NCI-H1105 (cell line): ENCODE data around the gene GBGT1.

Experiments used
- DNase-seq: peaks from one replicate; lab custom pipeline; 2025; lab: John Stamatoyannopoulos, UW

Gene GBGT1

DNA sequence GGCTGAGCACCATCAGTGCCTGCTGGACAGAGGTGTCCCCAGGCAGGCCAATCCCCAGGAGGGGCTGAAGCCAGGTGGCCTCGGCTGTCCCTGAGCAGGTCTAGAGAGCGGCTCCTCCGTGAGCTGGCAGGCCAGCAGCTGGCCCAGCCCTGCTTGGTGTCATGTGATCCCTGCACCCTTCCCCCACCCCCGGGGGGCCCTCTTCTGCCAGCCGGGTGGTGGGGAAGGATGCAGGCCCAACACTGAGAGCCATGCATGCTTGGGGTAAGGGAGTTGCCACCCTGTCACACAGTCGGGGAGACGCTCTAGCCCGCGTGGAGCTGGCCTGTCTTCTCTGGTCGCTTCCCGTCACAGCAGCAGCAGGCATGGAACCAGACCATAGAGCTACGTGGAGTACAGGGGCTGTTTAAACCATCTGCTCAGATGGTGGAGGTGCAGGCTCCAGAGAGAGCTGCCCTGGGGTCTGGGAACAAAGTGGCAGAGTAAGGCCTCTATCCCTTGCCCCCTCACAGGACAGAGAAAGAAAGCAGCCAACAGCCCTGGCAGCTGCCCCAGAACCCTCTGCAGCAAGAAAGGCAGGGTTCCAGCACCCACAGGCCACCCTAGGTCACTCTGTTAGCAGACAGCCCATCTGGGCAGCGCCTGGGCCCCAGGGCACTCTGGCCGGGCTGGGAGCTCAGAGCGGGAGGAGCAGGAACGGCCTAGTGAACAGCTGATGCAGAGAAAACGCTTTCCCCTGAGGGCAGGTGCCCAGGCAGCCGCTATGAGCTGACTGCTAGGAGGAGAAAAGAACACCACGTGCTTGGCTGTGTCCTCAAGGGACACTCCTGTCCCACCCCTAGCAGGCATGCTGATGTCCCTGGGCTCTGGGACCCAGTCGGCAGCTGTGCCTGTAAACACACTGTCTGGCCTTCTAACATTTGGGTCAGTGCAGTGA, 49.5 kb downstream of the GBGT1 start:
- DNase-seq, result no peak

DNA sequence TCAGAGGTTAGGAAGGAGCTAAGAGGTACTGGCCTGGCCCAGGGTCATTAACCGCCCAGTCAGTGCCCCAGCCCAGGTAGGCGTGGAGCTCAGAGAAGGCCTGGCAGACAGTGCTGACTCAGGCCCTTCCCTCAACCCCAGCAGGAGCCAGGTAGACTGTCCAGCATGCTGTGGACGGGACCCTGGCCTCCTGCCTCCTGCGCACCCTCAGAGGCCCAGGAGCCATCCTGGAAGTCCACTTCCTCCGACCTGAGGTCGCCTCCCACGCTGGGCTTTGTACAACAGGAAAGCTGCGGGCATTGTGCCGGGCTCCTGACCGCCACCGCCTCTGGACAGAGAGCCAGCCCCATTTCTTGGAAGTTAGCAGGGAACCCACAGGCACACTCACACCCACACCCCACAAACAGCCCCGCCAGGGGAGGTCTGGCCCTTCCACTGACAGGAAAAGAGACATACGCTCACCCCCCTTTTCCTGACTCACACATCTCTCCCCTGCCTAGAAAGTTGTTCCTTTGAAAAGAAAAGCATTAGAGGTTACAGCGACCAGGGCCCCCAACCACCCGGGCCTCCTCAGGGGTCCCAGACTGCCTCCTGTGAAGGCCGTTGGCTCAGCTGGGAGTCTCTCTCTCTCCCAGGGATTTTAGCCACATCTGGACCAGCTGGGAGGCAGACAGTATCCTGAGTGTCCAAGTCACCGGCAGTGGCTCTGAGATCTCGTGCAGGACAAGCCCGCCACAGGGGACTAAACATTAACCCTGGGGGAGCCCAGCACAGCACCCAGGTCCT, 50.4 kb downstream of the GBGT1 start:
- no peak for DNase-seq

DNA sequence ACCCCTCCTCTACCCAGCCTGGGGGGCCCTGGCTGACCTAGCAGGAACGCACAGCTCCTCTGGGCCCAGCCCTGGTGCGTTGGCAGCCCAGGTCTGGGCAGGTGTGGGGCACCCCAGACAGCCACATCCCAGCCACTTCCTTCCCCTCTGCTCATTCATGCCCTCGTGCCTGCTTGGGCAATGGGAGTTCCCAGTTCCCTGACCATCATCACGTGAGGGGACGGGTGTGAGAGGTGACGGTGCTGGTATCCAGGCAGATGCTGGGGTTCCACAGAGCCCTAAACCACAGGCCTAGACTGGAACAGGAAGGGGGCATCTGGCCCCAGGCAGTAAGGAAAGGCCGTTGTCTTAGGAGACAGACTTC, 51.1 kb downstream of the GBGT1 start:
- no peak for DNase-seq

DNA sequence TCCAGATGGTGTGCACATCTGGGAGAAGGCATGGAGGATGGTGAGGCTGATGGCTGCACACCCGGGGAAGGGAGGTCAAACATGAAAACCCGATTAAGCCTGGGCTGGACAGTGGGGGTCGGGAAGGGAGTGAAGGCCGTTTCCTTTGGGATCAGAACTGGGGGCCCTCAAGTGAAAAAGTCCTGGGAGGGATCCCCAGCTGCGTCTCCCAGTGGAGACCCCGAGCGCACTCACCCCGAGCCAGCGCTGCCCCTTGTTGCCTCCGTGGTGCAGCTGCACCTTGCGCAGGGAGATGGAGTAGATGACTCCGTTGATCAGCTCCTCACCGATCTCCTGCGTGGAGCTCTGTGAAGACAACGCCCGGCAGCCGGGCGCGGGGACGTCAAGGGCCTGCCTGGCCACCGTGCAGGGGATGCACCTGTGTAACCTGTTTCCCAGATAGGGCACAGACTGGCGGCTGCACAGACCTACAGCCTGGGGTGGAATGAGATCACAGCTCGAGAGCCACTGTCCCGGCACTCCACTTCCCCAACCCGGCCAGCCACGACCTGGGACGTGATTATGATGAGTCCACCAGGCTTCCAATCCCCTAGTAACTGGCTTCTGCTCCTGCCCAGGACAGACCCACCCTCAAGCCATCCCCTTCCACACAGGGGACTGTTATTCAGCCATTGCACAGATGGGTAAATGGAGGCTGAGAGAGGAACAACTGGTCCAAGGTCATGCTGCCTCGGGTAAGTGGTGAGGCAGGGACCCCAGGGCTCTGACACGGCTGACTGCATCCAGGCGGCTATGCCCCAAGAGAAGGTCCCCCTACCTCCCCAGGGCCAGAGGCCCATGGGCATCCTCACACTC, 51.7 kb downstream of the GBGT1 start:
- DNase-seq, result no peak

DNA sequence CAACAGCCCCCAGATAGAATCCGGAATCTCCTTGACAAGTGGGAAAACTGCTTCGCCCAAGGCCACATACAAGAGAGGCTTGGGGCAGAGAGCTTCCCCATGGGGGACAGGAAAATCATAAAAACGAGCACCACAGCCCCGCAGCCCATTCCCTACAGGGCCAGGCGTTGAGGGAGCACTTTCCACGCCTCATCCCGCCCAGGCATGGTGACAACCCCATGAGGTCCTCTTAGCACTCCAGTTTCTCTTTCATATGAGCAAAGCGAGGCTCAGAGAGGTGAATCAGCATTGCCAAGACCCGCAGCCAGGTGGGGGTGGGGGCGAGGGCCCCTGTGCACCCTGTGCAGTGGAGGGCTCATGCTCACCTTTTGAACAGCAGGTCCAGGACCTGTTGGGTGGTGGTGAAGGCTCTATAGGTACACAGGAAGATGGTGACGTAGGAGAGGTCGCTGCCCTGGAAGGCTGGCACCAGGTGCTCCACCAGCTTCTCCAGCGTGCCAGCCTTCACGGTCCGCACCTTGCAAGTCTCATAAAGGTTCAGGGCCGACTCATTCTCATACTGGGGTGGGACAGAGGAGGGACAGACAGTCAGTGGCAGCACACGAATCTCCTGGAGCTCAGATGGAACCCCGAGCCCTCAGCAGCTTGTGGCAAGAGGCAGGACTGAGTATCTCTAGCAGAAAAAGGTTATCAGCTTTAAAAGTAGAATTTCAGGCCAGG, 53.6 kb downstream of the GBGT1 start:
- no peak for DNase-seq

DNA sequence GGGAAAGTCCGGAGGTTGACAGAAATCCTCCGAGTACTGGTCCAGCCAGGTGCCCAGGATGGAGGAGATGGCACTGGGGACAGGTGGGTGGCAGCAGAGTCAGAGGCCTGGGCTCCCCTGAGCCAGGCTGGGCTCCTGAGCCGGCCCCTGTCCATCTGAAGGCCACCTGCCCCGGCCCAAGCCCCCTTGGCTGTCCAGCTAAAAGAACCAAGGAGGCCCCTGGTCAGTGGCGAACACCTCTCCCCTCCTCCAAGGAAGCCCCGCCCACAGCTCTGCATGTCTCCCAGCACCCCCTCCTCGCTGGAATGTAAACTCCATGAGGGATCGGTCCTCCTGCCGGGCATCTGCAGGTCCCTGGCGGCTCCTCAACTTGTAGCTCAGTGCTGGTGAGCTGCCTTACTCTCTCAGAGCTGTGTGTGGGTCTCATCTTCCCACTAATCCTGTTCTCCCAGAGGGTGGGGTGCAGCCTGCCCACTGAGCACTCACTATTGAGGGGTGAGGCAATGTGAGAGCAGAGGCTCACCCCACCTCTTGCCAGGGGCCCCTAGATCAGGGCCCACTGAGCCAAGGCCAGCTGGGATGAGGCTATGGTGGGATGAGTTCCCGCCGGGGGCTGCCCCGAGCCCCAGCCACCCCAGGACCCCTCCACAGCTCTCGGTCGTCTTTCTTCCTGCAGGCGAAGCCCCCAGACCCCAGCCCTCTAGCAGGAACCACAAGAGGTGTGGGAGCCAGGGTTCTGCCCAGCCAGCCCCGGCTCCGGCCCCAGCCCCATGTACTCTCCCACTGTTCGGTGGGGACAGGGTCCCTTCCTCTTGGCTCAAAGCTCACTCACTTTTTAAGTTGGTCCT, 54.7 kb downstream of the GBGT1 start:
- DNase-seq, result no peak

DNA sequence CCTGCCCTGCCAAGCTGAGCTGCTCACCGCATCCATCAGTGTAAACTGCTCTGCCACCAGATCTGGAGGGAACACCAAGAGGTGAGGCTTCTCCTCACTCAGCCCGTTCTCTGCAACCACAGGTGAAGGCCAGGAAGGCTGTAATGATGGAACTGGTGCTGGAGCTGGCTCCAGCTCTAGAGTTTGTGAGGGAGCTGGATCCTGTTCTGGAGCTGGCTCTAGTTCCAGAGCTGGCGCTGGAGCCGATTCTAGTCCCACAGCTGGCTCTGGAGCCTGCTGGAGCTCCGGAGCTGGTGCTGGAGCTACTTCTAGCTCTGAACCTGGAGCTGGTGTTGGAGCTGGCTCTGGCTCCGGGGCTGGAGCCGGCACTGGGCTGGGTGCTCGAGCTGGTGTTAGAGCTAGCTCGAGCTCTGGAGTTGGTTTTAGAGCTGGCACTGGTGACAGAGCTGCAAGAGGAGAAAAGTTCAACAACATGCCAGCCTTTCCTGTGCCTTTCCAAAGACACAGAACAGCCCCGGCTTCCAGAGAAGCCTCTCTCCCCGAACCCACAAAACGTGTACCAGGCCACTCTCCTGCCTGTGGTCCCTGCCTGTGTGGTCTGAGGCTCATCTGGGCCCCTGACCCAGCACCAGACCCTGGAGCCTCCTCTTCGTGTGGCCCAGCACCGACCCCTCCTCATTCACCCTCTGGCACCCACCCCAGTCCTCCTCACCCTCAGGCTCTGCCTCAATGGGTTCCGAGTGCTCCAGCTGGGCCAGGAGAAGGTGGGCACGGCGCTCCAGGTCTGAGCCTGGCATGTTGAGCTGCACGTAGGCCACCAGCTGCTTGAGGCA, 55.5 kb downstream of the GBGT1 start:
- no peak for DNase-seq

DNA sequence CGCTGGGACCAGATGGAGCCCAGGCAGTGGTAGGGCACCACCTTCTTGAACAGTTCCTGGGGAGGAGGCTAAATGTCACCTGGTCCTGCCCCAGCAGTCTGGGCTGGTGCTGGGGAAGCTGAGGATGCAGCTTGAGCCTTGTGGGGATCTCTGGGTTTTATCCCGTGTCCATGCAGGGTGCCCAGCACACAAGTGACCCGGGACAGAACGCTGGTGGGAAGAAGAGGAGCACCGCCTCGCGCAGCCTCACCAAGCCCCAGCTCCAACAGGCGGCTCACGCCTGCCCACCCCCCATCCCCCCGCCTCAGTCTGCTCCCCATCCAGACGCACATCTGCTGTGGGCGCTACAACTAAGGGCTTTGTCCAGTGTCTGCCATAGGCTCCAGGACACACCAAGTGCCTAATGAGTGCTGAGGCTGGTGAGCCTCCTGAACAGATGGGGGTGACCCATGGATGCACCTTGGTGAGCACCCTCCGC, 56.4 kb downstream of the GBGT1 start:
- no peak for DNase-seq

DNA sequence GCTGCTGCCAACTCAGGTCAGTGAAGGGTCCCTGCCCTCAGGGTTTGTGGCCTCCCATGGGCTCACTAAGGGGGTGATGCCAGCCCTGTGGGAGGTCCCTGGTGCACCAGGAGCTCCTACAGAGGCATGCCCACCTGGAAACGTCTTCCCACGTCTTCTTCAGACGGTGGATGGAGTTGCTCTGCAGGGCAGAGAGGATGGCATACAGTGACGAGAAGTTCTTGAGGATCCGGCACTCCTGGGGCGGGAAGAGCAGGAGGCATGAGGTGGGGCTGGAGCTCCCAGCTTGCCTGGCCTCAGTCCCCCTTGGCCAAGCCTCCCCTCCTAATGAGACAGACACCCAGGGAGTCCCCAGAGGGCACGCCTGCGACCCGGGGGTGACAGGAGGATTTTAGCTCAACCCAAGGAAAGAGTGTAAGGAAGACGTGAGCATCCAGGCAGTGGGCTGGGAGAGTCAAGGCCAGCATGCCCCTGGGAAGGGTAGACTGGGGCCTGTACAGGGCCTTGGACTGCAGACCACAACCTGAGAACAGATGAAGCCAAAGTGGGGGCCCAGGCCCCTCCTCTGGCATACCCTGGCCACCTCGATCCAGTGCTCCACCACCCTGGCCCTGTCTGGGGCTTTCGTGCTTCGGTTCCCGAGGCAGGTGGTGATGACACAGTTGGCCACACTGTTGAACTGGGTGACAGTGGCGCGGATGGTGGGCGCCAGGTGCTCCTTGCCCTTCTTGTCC, 57.0 kb downstream of the GBGT1 start:
- no peak for DNase-seq

DNA sequence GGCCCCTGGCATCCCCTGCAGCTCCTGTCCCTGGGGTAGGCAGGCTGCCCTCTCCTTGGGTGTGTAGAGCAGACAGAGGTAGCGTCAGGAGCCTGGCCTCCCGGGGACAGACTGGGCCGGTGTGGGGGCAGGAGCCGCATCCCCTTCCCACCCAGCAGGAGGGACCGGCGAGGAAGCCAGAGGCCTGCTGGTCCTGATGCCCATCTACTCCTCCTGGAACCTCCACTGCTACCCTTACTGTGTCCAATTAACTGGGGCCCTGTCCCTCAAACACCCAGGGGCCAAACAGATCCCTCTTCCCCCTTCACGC, 58.3 kb downstream of the GBGT1 start:
- no peak for DNase-seq

DNA sequence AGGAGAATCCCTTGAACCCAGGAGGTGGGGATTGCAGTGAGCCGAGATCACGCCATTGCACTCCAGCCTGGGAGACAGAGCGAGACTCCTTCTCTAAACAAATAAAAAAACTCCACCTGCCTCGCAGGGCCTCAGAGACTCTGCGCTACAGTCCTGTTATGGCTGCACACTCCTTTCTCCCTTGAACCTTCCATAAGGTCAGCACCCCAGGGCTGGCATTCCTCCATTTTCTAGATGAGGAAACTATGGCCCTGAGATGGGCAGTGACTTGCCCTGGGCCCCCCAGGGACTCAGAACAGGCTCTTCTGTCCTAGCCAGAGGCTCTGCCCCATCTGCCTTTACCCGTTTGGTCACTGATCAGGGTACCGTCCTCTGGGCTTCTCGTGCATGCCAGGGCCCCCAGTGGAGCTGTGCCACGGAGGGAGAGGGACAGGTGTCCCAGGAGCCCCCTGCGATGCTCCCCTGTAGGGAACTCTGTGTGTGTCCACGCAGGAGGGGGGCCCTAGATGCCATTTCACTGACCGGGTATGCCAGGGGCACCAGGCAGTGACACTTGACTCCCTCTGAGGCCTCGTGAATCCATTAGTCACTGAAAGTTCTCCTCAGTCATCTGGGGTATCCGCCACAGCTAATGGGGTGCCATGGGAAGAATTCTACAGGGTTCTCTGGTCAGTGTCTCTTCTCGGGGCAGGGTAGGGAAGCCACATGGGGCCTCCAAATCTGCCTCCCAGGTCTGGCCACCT, 58.8 kb downstream of the GBGT1 start:
- DNase-seq, result no peak

DNA sequence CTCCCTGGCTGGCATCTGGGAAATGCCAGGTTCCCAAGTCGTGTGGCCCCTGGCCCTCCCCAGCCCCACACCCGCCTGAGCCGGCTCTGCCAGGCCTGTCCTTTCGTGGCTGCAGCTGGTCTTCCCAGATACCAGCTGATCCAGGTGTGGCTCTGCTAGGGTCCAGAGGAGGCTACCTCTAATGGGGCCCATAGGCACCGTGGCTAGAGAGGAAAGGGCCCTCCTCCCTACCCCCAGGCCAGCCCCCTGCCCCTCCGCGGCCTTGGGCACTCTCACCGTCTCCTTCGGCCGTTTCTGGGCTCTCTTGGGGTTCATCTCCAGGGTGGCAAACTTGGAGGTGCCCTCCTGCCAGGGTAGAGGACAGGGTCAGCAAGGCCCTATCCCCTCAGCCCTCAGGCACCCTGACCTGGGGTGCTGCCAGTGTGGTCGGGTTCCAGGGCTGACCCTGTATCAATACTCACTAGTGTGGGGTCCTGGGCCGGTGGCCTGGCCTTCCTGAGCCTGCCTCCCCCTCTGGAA, 59.7 kb downstream of the GBGT1 start:
- DNase-seq, result no peak

DNA sequence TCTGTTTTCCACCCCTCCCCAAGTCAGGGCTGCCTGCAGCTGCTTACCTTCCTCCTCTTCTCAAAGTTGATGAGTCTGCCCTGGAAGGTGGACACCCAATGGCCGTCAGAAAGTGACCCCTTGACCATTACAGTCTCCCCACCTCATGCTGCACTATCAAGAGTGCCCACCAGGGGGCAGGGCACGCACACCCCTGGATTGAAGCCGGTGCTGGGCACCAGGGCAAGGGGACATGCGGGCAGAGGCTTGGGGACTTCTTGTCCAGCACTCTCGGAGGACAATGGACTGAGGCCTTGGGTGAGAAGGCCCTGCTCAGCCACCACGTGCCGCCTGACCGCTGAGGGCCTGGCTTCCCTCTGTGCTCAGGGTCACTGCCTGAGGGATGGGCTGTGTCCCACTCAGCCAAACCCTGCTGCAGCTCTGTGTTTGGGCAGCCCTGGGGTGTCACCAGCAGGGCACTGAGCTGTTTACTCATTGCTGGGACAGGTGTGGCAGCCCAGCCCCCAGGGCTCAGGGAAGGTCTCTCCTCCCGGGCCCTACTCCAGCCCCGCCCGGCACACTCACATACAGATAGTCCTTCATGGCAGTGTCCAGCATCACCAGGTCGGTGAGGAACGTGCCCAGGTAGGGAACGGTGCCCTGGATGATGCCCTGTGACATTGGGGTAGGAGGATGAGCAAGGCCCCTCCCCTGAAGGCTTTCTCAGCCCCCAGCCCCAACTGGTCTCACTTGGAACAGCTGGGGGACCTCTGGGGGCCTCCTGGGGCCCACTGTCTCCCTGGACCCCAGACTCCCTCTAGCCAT, 60.3 kb downstream of the GBGT1 start:
- no peak for DNase-seq
